Activated T-helper 2 cell treated with anti-CD3 and anti-CD28 coated beads, Interferon-gamma antibody, Interleukin-2, Interleukin-4, amounts not matched to agents 10 μg/mL and 5 μg/mL and 100 μg/mL, durations not matched to agents 14 hours and 24 hours and 36 hours (primary cell): ENCODE results near the gene SLC19A1. TPM values are rescaled to one million over a fixed set of nuclear protein-coding genes. Genes with fewer than 3 reads are reported as not detected.

Experiments used
- DNase-seq: peaks from one replicate; pipeline ENCODE4 v3.0.0; 2021; ENCODE audit warnings: low spot score
- H3K27ac Mint-ChIP-seq: one replicate; pipeline ENCODE4 v1.8.0; 2021; ENCODE audit warnings: mixed read lengths
- H3K27me3 Mint-ChIP-seq: one replicate; pipeline ENCODE4 v1.8.0; 2021; ENCODE audit warnings: low read depth, mixed read lengths
- H3K36me3 Mint-ChIP-seq: one replicate; pipeline ENCODE4 v1.8.0; 2021; ENCODE audit warnings: low read depth, mixed read lengths
- H3K4me1 Mint-ChIP-seq: one replicate; pipeline ENCODE4 v1.8.0; 2021; ENCODE audit warnings: low read depth, mixed read lengths
- H3K4me3 Mint-ChIP-seq: one replicate; pipeline ENCODE4 v1.8.0; 2021; ENCODE audit warnings: low read depth, mild to moderate bottlenecking, moderate library complexity, mixed read lengths
- H3K9me3 Mint-ChIP-seq: one replicate; pipeline ENCODE4 v1.8.0; 2021; ENCODE audit warnings: mixed read lengths
- intact Hi-C: fragments of 100-400 bp; cut with micrococcal nuclease; formaldehyde crosslinking; loops from one replicate; pipeline ENCODE4 v1.15.1; 2023
- total RNA-seq: library from RNA; stranded (reverse); gene quantifications from 2 replicates; pipeline ENCODE4 v1.2.3, GENCODE V29; 2022

Gene SLC19A1
- total RNA-seq, 1 donor from 2014 or later, result 68.1 TPM

DNA sequence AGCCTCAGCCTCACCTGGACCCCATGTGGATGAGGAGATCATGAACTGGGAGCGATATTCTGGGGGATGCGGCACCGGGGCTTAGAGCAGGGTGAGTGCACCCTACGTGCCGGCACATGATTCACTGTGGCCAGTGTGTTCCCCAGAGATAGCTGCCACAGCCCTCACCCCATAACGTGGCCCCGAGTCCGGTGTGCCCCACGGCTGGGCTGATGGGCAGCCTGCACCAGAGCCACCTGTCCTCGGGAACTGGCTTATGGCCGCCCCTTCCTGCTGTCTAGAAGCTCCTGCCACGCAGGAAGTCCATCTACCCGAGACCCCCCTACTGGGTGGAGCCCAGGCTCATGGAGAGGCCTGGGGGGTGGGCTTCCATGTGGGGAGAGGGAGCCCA lies 39.1 kb upstream of the SLC19A1 start:
- peaks cover 16% of the 10 kb centered on the region for H3K9me3 Mint-ChIP-seq
- intact Hi-C loops, result no loop called here
- no peaks in the 10 kb centered on the region for H3K36me3 Mint-ChIP-seq
- no peak overlapping the region for H3K4me3 Mint-ChIP-seq
- H3K27ac Mint-ChIP-seq, result no peak overlapping the region
- H3K4me1 Mint-ChIP-seq, result no peaks in the 10 kb centered on the region
- H3K27me3 Mint-ChIP-seq, result no peaks in the 10 kb centered on the region
- no peak for DNase-seq

- Mint-ChIP-seq H3K4me3 (no peak overlapping the region), H3K27ac (no peak overlapping the region), H3K27me3 (no peaks in the 10 kb centered on the region), H3K9me3 (peaks cover 10% of the 10 kb centered on the region), H3K4me1 (no peaks in the 10 kb centered on the region), H3K36me3 (no peaks in the 10 kb centered on the region)
- no peak for DNase-seq
- intact Hi-C loops, result no loop called here
These were observed 38.5 kb upstream of the SLC19A1 start for GRCh38 chr21:45580576-45581321.

DNA sequence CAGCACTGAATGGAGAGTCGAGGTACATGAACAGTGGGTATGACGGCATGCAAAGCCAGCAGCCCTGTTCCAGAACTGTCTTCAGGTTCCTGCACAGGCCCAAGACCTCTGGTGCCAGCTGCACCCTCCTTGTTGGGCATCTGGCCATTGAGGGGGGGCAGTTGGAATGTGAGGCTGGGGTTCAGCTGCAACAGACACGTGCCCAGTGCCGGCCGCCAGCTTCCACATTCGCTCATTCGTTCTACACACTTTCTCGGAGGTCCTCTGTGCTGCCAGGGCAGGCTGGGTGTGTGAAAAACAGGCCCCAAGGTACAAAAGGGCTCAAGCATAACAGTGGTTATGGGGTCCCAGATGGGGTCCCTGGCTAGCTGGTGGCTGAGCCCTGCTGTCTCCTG lies 37.9 kb upstream of the SLC19A1 start:
- DNase-seq, result no peak
- Mint-ChIP-seq H3K27ac (no peak overlapping the region), H3K27me3 (no peaks in the 10 kb centered on the region), H3K36me3 (no peaks in the 10 kb centered on the region), H3K4me3 (no peak overlapping the region), H3K4me1 (no peaks in the 10 kb centered on the region), H3K9me3 (peaks cover 10% of the 10 kb centered on the region)
- intact Hi-C loops, result no loop called here

DNA sequence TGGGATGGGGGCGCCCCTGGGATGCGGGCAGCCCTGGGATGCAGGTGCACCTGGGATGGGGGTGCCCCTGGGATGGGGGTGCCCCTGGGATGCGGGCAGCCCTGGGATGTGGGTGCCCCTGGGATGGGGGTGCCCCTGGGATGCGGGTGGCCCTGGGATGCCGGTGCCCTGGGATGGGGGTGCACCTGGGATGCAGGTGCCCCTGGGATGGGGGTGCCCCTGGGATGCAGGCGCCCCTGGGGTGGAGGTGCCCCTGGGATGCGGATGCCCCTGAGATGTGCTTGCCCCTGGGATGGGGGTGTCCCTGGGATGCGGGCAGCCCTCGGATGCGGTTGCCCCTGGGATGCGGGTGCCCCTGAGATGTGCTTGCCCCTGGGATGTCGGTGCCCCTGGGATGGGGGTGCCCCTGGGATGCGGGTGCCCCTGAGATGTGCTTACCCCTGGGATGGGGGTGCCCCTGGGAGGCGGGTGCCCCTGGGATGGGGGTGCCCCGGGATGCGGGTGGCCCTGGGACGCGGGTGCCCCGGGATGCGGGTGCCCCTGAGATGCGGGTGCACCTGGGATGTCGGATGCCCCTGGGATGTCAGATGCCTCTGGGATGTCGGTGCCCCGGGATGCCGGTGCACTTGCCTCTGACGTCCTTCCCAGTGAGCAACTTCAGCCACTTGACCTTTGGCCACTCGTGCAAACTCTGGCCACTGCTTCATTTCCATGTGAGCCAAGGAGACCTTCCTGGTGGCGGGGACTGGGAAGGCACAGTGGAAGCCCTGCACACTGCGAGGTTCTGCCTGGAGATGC lies 37.3 kb upstream of the SLC19A1 start:
- Mint-ChIP-seq H3K36me3 (no peaks in the 10 kb centered on the region), H3K27me3 (no peaks in the 10 kb centered on the region), H3K4me1 (no peaks in the 10 kb centered on the region), H3K9me3 (peaks cover 10% of the 10 kb centered on the region), H3K4me3 (no peak overlapping the region), H3K27ac (no peak overlapping the region)
- no peak for DNase-seq
- intact Hi-C loops, result no loop called here

- intact Hi-C loops, result no loop called here
- no peaks in the 10 kb centered on the region for H3K27me3 Mint-ChIP-seq
- no peak overlapping the region for H3K27ac Mint-ChIP-seq
These were observed 36.7 kb upstream of the SLC19A1 start for GRCh38 chr21:45578811-45579381.

DNA sequence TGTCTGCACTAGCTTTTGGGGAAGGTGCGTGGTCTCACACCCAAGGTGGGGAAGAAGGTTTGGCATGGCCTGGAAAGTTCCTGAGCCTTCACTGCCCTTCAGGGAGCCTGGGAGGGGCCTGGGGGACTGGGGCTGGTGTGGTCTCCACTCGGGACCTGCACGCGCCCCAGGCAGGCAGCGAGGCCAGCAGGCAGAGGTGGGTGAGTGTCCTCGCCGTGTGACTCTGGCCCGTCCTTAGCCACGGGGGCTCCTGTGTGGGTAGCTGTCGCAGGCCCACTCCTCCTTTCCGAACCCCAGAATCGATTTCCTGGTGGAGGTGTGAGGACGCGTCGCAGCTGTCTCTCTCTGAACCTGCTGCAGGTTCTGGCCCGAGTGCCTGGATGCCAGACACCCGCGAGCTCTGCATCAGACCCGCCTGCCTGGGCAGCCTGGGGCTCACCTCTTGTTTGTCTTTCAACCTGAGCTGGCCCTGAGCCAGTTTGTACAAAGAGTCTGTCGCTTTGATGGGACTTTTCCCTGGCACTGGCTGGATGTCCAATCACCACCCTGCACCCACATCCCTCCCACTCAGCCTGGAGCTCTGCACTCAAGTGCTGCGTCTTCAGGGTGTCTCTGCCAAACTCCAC lies 36.0 kb upstream of the SLC19A1 start:
- DNase-seq, result no peak
- intact Hi-C loops, result no loop called here

More at GRCh38 chr21:45578811-45579381, 36.7 kb upstream of the SLC19A1 start:
- H3K36me3 Mint-ChIP-seq, result no peaks in the 10 kb centered on the region
- no peak for DNase-seq
- no peaks in the 10 kb centered on the region for H3K4me1 Mint-ChIP-seq
- H3K4me3 Mint-ChIP-seq, result no peak overlapping the region
- peaks cover 10% of the 10 kb centered on the region for H3K9me3 Mint-ChIP-seq

DNA sequence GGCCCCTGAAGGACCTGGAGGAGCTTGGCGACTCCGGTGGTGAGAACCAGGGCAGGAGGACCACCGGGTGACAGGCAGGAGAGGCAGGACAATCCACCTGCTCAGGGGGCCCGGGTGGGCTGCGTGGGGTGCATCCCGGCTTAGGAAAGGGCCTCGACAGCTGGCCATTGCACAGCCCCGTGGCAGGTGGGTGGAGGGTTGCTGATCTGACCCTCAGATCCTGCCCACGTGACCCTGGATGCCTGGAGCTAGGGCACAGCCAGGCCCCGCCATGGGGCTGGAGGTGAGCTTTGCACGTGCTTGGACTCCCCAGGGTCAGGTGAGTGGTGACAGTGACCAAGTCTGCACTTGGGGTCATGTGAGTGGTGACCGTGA lies 35.5 kb upstream of the SLC19A1 start:
- H3K27me3 Mint-ChIP-seq, result no peaks in the 10 kb centered on the region
- no peak overlapping the region for H3K4me3 Mint-ChIP-seq
- peaks cover 1% of the 10 kb centered on the region for H3K9me3 Mint-ChIP-seq
- H3K27ac Mint-ChIP-seq, result no peak overlapping the region
- no peaks in the 10 kb centered on the region for H3K4me1 Mint-ChIP-seq
- no peak for DNase-seq
- intact Hi-C loops, result no loop called here
- H3K36me3 Mint-ChIP-seq, result no peaks in the 10 kb centered on the region

More for the DNA sequence above, 36.0 kb upstream of the SLC19A1 start:
- no peaks in the 10 kb centered on the region for H3K27me3 Mint-ChIP-seq
- no peak overlapping the region for H3K27ac Mint-ChIP-seq
- no peak overlapping the region for H3K4me3 Mint-ChIP-seq
- no peaks in the 10 kb centered on the region for H3K36me3 Mint-ChIP-seq
- no peaks in the 10 kb centered on the region for H3K4me1 Mint-ChIP-seq
- peaks cover 6% of the 10 kb centered on the region for H3K9me3 Mint-ChIP-seq

- Mint-ChIP-seq H3K27me3 (no peaks in the 10 kb centered on the region), H3K36me3 (no peaks in the 10 kb centered on the region), H3K27ac (no peak overlapping the region), H3K4me1 (no peaks in the 10 kb centered on the region), H3K4me3 (no peak overlapping the region), H3K9me3 (no peaks in the 10 kb centered on the region)
- DNase-seq, result no peak
- intact Hi-C loops, result no loop called here
These were observed 34.8 kb upstream of the SLC19A1 start for GRCh38 chr21:45576838-45577737.

- no peak overlapping the region for H3K27ac Mint-ChIP-seq
- no peaks in the 10 kb centered on the region for H3K9me3 Mint-ChIP-seq
- no peak overlapping the region for H3K4me3 Mint-ChIP-seq
- no peaks in the 10 kb centered on the region for H3K4me1 Mint-ChIP-seq
- no peaks in the 10 kb centered on the region for H3K27me3 Mint-ChIP-seq
- H3K36me3 Mint-ChIP-seq, result no peaks in the 10 kb centered on the region
- intact Hi-C loops, result no loop called here
- DNase-seq, result no peak
These were observed 34.0 kb upstream of the SLC19A1 start for GRCh38 chr21:45575993-45576837.

- Mint-ChIP-seq H3K4me3 (no peak overlapping the region), H3K36me3 (no peaks in the 10 kb centered on the region), H3K4me1 (no peaks in the 10 kb centered on the region), H3K27me3 (no peaks in the 10 kb centered on the region), H3K27ac (no peak overlapping the region), H3K9me3 (no peaks in the 10 kb centered on the region)
- intact Hi-C loops, result no loop called here
- no peak for DNase-seq
These were observed 33.2 kb upstream of the SLC19A1 start for GRCh38 chr21:45575304-45575992.

DNA sequence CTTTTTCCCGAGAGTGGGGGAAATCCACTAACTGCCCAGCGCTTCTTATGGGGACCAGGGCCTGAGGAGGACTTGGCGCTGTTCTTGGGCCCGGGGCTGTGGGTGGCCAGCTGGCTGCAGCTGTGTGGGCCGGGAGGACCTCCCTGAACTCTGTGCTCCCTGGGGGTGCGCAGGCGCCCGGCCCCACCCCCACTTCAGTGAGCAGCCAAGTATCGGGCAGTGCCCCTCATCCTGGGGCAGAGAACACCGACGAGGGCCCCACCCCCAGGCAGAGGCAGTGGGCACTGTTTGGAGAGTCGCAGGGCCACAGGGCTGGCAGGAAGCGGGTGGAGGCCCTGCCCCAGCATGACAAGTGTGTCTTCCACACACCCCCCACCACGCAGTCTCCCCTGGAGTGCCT lies 32.5 kb upstream of the SLC19A1 start:
- Mint-ChIP-seq H3K4me3 (no peak overlapping the region), H3K9me3 (no peaks in the 10 kb centered on the region), H3K27me3 (no peaks in the 10 kb centered on the region), H3K27ac (no peak overlapping the region), H3K36me3 (no peaks in the 10 kb centered on the region), H3K4me1 (no peaks in the 10 kb centered on the region)
- intact Hi-C loops, result no loop called here
- DNase-seq, result no peak
